ENCODE data around the gene CIPC.

GRCh38 chr14:77154421-77154820 lies 56.4 kb downstream of the CIPC start:
- TF ChIP-seq, protein P1, sequence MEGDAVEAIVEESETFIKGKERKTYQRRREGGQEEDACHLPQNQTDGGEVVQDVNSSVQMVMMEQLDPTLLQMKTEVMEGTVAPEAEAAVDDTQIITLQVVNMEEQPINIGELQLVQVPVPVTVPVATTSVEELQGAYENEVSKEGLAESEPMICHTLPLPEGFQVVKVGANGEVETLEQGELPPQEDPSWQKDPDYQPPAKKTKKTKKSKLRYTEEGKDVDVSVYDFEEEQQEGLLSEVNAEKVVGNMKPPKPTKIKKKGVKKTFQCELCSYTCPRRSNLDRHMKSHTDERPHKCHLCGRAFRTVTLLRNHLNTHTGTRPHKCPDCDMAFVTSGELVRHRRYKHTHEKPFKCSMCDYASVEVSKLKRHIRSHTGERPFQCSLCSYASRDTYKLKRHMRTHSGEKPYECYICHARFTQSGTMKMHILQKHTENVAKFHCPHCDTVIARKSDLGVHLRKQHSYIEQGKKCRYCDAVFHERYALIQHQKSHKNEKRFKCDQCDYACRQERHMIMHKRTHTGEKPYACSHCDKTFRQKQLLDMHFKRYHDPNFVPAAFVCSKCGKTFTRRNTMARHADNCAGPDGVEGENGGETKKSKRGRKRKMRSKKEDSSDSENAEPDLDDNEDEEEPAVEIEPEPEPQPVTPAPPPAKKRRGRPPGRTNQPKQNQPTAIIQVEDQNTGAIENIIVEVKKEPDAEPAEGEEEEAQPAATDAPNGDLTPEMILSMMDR (IDR thresholded peaks at IDR 0.05; ENCODE audit: borderline replicate concordance, extremely low read depth, low read length, poor library complexity, severe bottlenecking), result no peak
- TF ChIP-seq EZH2 (IDR thresholded peaks at IDR 0.05; ENCODE audit: borderline replicate concordance, low read depth, low read length, severe bottlenecking), result no peak
